Kidney (tissue), 14 donors: ENCODE results near the gene ARAP2. TPM values are rescaled to one million over a fixed set of nuclear protein-coding genes. Genes with fewer than 3 reads are reported as not detected.

Source experiments
- DNase-seq, 5 donors: peaks; one replicate each; pipeline ENCODE4 v3.0.0-alpha.2; 2013 to 2020
- FAIRE-seq: peaks from 2 replicates; lab custom pipeline; 2012; peaks lifted over from hg19 to GRCh38; lab: Jason Lieb, UNC
- H3K27ac ChIP-seq, 2 donors: one replicate each; pipeline ENCODE4 v1.7.0; 2013; ENCODE audit warnings: low read depth in 2 of 2, low read length in 2 of 2, inconsistent platforms in 1 of 2
- H3K27me3 ChIP-seq: one replicate; pipeline ENCODE4 v1.7.1; 2013; ENCODE audit warnings: low read length, inconsistent platforms; ENCODE audit not compliant: control insufficient read depth, insufficient read depth
- H3K36me3 ChIP-seq, 3 donors: one replicate each; pipeline versions ENCODE4 v1.7.0 to v1.7.1; 2013; ENCODE audit warnings: low read length in 3 of 3, control low read depth in 1 of 3, inconsistent platforms in 1 of 3; ENCODE audit not compliant: insufficient read depth in 3 of 3, control insufficient read depth in 2 of 3
- H3K4me1 ChIP-seq, 3 donors: one replicate each; pipeline versions ENCODE4 v1.7.0 to v1.7.1; 2013; ENCODE audit warnings: low read length in 3 of 3, inconsistent platforms in 1 of 3, low read depth in 1 of 3; ENCODE audit not compliant: control insufficient read depth in 2 of 3, insufficient read depth in 2 of 3
- H3K4me3 ChIP-seq, 3 donors: one replicate each; pipeline versions ENCODE4 v1.7.0 to v1.8.1; 2013; ENCODE audit warnings: low read length in 3 of 3, control low read depth in 1 of 3, inconsistent platforms in 1 of 3
- H3K9ac ChIP-seq, 3 donors: one replicate each; pipeline versions ENCODE4 v1.7.0 to v1.7.1; 2013; ENCODE audit warnings: low read length in 3 of 3, control low read depth in 1 of 3, inconsistent platforms in 1 of 3
- H3K9me3 ChIP-seq, 3 donors: one replicate each; pipeline versions ENCODE4 v1.7.0 to v1.7.1; 2013; ENCODE audit warnings: low read length in 3 of 3, control low read depth in 1 of 3, inconsistent platforms in 1 of 3; ENCODE audit not compliant: control insufficient read depth in 2 of 3, insufficient read depth in 1 of 3
- intact Hi-C: fragments of 100-400 bp; cut with DNase I; formaldehyde crosslinking; loops from one replicate; pipeline ENCODE4 v1.11.1; 2022
- polyA plus RNA-seq: library from polyadenylated mRNA; stranded (reverse); fragments of 350-450 nt; fragmentation: Illumina TruSeq; extraction: RNeasy Lipid Tissue Mini Kit (QIAGEN cat#74804); gene quantifications from one replicate; pipeline ENCODE4 v1.2.3, GENCODE V29; 2014; ENCODE audit warnings: low read depth, low replicate concordance; ENCODE audit not compliant: insufficient read depth
- total RNA-seq: library from RNA; stranded (reverse); fragmentation: NEBNext Ultra II Directional; extraction: Animal tissue kit (Norgen Biotek cat#: 25700); gene quantifications from one replicate; pipeline ENCODE4 v1.2.1, GENCODE V29; 2021
- TF ChIP-seq, protein P1 (sequence below): IDR thresholded peaks from 3 replicates; pipeline ENCODE4 v1.5.1; 2012; ENCODE audit warnings: mild to moderate bottlenecking, moderate library complexity, borderline replicate concordance; ENCODE audit not compliant: insufficient read depth; ENCODE audit errors: extremely low read depth
- donor health status: control.
- donor health status: control.
- donor health status: control.
- donor health status: control.
- donor health status: control.
- donor health status: DM: yes; HTN: yes; CAD: no.
- donor health status: Normal renal cell carcinoma (clear cell type).

The ARAP2 gene
- total and polyA plus RNA-seq, 2 donors from 2014 or later, result 3.1 to 33.5 TPM

GRCh38 chr4:36198861-36199260 lies 45.5 kb downstream of the ARAP2 start:
- FAIRE-seq, result no peak
- Histone ChIP-seq H3K4me3 (no peak overlapping the region), H3K9ac (no peak overlapping the region), H3K36me3 (no peaks in the 10 kb centered on the region), H3K27me3 (no peaks in the 10 kb centered on the region), H3K9me3 (no peaks in the 10 kb centered on the region), H3K4me1 (no peaks in the 10 kb centered on the region), H3K27ac (no peak overlapping the region)
- intact Hi-C loops, result no loop called here
- DNase-seq, result peak in 1 of 5 donors; percentile 57
- TF ChIP-seq, protein P1, sequence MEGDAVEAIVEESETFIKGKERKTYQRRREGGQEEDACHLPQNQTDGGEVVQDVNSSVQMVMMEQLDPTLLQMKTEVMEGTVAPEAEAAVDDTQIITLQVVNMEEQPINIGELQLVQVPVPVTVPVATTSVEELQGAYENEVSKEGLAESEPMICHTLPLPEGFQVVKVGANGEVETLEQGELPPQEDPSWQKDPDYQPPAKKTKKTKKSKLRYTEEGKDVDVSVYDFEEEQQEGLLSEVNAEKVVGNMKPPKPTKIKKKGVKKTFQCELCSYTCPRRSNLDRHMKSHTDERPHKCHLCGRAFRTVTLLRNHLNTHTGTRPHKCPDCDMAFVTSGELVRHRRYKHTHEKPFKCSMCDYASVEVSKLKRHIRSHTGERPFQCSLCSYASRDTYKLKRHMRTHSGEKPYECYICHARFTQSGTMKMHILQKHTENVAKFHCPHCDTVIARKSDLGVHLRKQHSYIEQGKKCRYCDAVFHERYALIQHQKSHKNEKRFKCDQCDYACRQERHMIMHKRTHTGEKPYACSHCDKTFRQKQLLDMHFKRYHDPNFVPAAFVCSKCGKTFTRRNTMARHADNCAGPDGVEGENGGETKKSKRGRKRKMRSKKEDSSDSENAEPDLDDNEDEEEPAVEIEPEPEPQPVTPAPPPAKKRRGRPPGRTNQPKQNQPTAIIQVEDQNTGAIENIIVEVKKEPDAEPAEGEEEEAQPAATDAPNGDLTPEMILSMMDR, result no peak

DNA sequence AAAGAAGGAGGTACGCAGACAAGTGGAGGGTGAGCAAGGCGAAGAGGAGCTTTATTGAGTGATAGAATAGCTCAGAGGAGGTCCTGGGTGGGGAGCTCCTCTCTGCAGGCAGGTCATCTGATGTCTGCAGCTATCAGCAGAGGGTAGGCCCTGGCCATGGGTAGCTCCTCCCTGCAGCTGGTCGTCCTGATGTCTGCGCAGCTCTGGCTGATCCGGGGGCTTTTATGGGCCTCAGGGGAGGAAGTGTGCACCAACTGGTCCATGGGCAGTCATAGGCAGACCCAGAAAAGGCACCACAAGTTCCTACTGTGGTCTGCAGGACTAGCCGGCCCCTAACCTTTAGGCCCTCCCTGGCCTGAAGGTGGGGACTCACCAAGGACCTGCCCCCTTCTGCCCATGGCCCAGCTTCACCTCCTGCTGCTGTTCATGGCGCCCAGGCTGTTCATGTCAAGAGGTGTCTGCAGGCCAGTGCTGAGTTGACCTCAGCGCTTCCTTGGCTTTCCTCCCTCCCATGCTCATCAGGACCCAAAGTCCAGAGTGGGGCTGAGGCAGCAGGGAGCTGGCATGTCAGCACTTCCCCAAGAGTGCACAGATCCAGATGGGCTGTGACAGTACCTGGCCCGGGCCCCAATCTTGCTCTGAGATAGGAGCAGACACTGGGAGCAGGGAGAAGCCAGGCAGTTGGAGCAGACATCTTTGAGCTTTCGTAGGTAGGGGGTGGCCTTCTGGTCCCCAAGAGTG lies 46.1 kb downstream of the ARAP2 start:
- FAIRE-seq, result no peak
- TF ChIP-seq, protein P1, result no peak
- H3K27me3 ChIP-seq, result no peaks in the 10 kb centered on the region
- H3K4me1 ChIP-seq, result no peaks in the 10 kb centered on the region
- H3K4me3 ChIP-seq, result no peak overlapping the region
- intact Hi-C loops, result no loop called here
- H3K9me3 ChIP-seq, result no peaks in the 10 kb centered on the region
- H3K27ac ChIP-seq, result no peak overlapping the region
- H3K9ac ChIP-seq, result no peak overlapping the region
- H3K36me3 ChIP-seq, result no peaks in the 10 kb centered on the region
- peak in 1 of 5 donors; percentile 70 for DNase-seq

DNA sequence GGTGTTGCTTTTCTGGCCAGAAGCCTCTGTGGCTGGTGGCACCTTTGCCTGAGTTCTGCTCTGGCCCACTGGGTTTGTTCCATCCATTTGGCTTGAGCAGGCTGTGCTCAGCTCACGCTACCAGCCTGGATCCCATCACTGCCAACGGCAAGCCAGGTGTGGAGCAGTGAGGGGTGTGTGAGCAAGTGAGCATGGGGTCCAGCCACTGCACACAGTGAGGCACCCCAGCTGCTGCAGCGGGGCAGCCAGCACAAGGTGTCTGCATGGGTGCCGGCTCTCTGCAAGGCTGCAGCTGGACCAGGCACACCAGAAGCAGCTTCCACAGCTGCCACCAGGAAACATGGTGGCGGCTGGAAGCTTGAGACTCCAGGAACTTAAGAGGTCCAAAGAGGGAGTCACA lies 46.8 kb downstream of the ARAP2 start:
- Histone ChIP-seq H3K36me3 (no peaks in the 10 kb centered on the region), H3K27ac (no peak overlapping the region), H3K4me1 (no peaks in the 10 kb centered on the region), H3K9ac (no peak overlapping the region), H3K4me3 (no peak overlapping the region), H3K9me3 (no peaks in the 10 kb centered on the region), H3K27me3 (no peaks in the 10 kb centered on the region)
- intact Hi-C loops, result no loop called here
- peak in 1 of 5 donors; percentile 71 for DNase-seq
- no peak for FAIRE-seq
- TF ChIP-seq, protein P1, result no peak
